ENCODE data around the gene BORCS8.
A peak's percentile ranks its signal among the peaks of the same experiment; 100 is the strongest.
"Not testable (repeated sequence)": the region's sequence is repeated elsewhere in the genome, so short reads cannot be mapped to it uniquely, and the experiment has no call there.

Gene BORCS8

GRCh38 chr19:19179548-19180441, 12.2 kb downstream of the BORCS8 start:
- DNase-seq (ENCODE audit: low read depth), result no peak

GRCh38 chr19:19176950-19177349, 15.0 kb downstream of the BORCS8 start:
- DNase-seq (ENCODE audit: low read depth), result no peak

DNA sequence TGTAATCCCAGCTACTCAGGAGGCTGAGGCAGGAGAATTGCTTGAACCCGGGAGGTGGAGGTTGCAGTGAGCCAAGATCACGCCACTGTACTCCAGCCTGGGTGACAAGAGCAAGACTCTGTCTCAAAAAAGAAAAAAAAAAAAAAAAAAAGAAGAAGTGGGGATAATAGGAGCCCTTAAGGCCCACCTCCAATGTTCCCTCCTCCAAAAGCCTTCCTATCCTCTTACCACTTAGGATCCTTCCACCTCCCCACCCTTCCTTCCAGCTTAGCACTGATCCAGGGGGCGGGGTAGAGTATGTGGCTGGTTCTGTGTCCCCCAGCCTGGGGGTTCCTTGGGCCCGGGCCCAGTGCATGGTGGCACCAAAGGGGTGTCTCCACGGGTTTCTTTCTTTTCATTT, 18.7 kb downstream of the BORCS8 start:
- not testable (repeated sequence) for DNase-seq (ENCODE audit: low read depth)

- DNase-seq (ENCODE audit: low read depth), result no peak
Observed at GRCh38 chr19:19171821-19172532, 20.0 kb downstream of the BORCS8 start.

DNA sequence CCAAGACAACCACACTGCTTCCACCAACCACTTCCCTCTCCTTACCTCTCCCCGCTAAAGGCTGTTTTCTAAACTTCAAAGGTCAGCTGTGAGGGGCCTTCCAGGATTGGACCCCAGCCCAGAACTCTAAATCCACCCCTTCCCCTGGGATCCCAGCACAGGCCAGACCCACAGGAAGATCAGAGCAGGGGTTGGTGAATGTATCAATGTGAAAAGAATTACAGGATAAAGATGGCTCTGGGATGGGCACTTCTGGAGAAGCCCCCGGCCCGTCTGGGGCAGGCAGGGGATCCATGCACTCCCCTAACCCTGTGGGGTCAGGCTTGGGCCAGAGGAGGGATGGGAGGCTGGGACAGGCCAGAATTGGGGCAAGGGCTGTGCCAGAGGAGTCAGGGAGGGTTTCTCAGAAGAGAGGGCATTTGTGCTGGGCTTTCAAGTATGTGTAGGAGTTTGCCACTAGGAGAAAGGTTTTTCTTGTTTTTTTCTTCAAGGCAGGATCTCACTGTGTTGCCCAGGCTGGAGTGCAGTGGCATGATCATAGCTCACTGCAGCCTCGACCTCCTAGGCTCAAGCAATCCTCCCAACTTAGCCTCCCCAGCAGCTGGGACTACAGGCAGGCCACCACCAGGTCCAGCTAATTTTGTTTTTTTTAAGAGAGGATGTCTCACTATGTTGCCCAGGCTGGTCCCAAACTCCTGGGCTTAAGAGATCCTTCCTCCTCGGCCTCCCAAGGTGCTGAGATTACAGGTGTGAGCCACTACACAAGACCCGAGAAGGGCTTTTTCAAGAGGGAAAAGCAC, 20.9 kb downstream of the BORCS8 start:
- DNase-seq (ENCODE audit: low read depth), result no peak

- DNase-seq (ENCODE audit: low read depth), result peak; percentile 63
Observed at GRCh38 chr19:19170053-19170872, 21.7 kb downstream of the BORCS8 start, which contains the start of gene MEF2B. Gene MEF2B, minus strand, starts transcription at chr19:19170263. Its CDS starts 19,528 bp downstream, at chr19:19150735.

- no peak for DNase-seq (ENCODE audit: low read depth)
Observed at GRCh38 chr19:19169236-19170052, 22.5 kb downstream of the BORCS8 start.

GRCh38 chr19:19167612-19168011, 24.3 kb downstream of the BORCS8 start:
- DNase-seq (ENCODE audit: low read depth), result no peak

GRCh38 chr19:19165396-19165795, 26.6 kb downstream of the BORCS8 start:
- no peak for DNase-seq (ENCODE audit: low read depth)

DNA sequence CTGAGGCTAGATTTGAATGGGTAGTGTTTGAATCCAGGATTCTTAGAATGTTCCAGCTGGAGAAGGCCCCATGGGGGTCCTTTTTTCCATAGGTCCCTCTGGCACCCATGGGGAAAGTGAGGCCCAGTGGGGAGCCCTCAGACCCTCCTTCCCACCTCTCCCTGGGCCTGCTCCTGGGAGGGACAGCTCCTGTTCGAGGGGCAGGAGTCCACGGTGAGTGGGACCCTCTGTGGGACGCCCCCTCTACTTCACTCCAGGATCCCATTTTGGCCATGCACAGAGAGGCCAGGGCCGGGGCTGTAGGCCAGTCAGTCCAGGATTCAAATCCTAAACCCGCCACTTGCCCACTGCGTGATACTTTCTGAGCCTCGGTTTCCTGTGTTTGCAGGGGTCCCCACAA, 29.5 kb downstream of the BORCS8 start:
- no peak for DNase-seq (ENCODE audit: low read depth)

- no peak for DNase-seq (ENCODE audit: low read depth)
Observed at GRCh38 chr19:19160461-19161035, 31.4 kb downstream of the BORCS8 start.

GRCh38 chr19:19159534-19159933, 32.4 kb downstream of the BORCS8 start:
- no peak for DNase-seq (ENCODE audit: low read depth)

GRCh38 chr19:19157808-19158207, 34.1 kb downstream of the BORCS8 start:
- DNase-seq (ENCODE audit: low read depth), result no peak

DNA sequence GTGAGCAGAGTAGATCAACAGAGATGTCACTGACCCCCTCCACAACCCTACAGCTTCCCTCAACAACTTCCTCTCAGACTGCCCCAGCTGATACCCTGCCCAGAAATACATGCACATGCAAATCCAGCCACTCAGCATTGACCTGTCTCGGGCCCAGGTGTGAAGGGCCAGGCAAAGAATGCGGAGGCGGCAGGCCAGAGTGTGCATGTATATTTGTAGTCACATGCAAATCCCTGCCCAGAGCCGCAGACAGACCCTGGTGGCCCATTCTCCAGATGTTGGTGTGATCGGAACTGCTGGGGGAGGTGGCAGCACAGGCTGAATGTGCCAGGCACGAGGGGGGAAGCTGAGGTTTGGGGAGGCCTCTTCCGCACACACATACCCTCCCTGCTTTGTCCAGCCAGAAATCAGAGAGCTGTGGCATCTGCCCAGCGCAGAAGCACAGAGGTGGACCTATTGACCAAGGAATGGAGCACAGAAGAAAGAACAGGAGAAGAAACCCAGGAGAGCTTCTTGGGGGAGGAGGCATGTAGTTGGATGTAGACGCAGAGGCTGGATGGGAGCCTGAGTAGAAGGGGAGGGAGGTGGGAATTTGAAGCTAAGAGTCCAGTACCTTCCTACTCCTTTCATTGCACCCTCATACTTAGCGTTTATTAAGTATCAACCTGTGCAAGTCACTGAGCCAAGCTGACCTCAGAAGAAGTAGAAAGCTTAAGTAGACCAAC, 36.3 kb downstream of the BORCS8 start:
- DNase-seq (ENCODE audit: low read depth), result no peak

GRCh38 chr19:19154768-19155494, 37.0 kb downstream of the BORCS8 start:
- DNase-seq (ENCODE audit: low read depth), result no peak

GRCh38 chr19:19152668-19153384, 39.1 kb downstream of the BORCS8 start:
- no peak for DNase-seq (ENCODE audit: low read depth)

- DNase-seq (ENCODE audit: low read depth), result no peak
Observed at GRCh38 chr19:19151418-19151817, 40.5 kb downstream of the BORCS8 start.

DNA sequence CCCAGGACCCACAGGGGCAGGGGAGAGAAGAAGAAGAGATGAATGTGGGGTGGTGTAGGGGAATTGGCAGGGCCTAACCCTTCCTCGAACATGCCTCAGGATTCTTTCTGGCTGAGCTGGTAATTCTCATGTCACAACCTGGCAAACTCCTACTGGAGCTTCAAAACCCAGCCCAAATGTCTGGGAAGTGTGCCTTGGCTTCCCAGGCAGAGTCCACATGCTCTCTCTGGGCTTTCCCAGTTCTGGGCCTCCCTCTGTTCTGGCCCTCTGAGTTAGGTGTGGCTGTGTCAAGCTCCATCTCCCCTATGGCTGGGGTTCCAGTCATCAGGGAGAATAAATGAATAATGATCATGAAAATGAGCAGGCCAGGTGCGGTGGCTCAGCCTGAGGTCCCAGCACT, 42.5 kb downstream of the BORCS8 start:
- DNase-seq (ENCODE audit: low read depth), result no peak
